Trophoblast cell (in vitro differentiated cells and primary cell): ENCODE data around the gene RNF25.

Experiments used
- DNase-seq, 2 donors: peaks; one replicate each; pipeline ENCODE4 v3.0.0-alpha.2; 2016
- H2AFZ ChIP-seq: 2 replicates; pipeline ENCODE4 v1.6.1; 2013; ENCODE audit warnings: low read length, moderate library complexity, mild to moderate bottlenecking; ENCODE audit not compliant: insufficient read depth, poor library complexity
- H2AK5ac ChIP-seq: 2 replicates; pipeline ENCODE4 v1.6.1; 2013; ENCODE audit warnings: mild to moderate bottlenecking, low read length
- H2BK120ac ChIP-seq: 2 replicates; pipeline ENCODE4 v1.6.1; 2013; ENCODE audit warnings: low read length, mild to moderate bottlenecking, moderate library complexity; ENCODE audit not compliant: insufficient read depth, poor library complexity
- H2BK12ac ChIP-seq: 2 replicates; pipeline ENCODE4 v1.6.1; 2013; ENCODE audit warnings: mild to moderate bottlenecking, low read length, moderate library complexity
- H2BK5ac ChIP-seq: 2 replicates; pipeline ENCODE4 v1.6.1; 2013; ENCODE audit warnings: low read length, low read depth, moderate library complexity, mild to moderate bottlenecking; ENCODE audit not compliant: poor library complexity
- H3K14ac ChIP-seq: 2 replicates; pipeline ENCODE4 v1.6.1; 2013; ENCODE audit warnings: mild to moderate bottlenecking, low read length
- H3K18ac ChIP-seq: 2 replicates; pipeline ENCODE4 v1.6.1; 2013; ENCODE audit warnings: mild to moderate bottlenecking, low read length
- H3K23ac ChIP-seq: 2 replicates; pipeline ENCODE4 v1.6.1; 2013; ENCODE audit warnings: low read length
- H3K27ac ChIP-seq: 2 replicates; pipeline ENCODE4 v1.5.1; 2013; ENCODE audit warnings: low read depth, mild to moderate bottlenecking, inconsistent platforms, low read length, moderate library complexity
- H3K27me3 ChIP-seq: 2 replicates; pipeline ENCODE4 v1.6.1; 2013; ENCODE audit warnings: inconsistent platforms, mild to moderate bottlenecking, low read length, moderate library complexity; ENCODE audit not compliant: insufficient read depth
- H3K36me3 ChIP-seq, 2 experiments: 1 replicate in 1 of 2; 2 replicates in 1 of 2; pipeline ENCODE4 v1.6.1; 2013; ENCODE audit warnings: low read length in 2 of 2, mild to moderate bottlenecking in 2 of 2, moderate library complexity in 1 of 2; ENCODE audit not compliant: insufficient read depth in 2 of 2, control insufficient read depth in 1 of 2
- H3K4ac ChIP-seq: 2 replicates; pipeline ENCODE4 v1.6.1; 2013; ENCODE audit warnings: low read depth, mild to moderate bottlenecking, low read length, moderate library complexity
- H3K4me1 ChIP-seq, 2 experiments: 1 replicate in 1 of 2; 2 replicates in 1 of 2; pipeline ENCODE4 v1.6.1; 2013; ENCODE audit warnings: low read length in 2 of 2, mild to moderate bottlenecking in 2 of 2, moderate library complexity in 1 of 2; ENCODE audit not compliant: insufficient read depth in 2 of 2, control insufficient read depth in 1 of 2
- H3K4me2 ChIP-seq: 2 replicates; pipeline ENCODE4 v1.6.1; 2013; ENCODE audit warnings: inconsistent platforms, mild to moderate bottlenecking, low read length, moderate library complexity
- H3K4me3 ChIP-seq: 2 replicates; pipeline ENCODE4 v1.5.1; 2013; ENCODE audit warnings: mild to moderate bottlenecking, low read depth, low read length, inconsistent platforms
- H3K79me1 ChIP-seq: one replicate; pipeline ENCODE4 v1.6.1; 2013; ENCODE audit warnings: low read length
- H3K79me2 ChIP-seq: 2 replicates; pipeline ENCODE4 v1.6.1; 2013; ENCODE audit warnings: low read length, mild to moderate bottlenecking; ENCODE audit not compliant: control insufficient read depth, insufficient read depth, poor library complexity
- H3K9ac ChIP-seq: 2 replicates; pipeline ENCODE4 v1.6.1; 2013; ENCODE audit warnings: mild to moderate bottlenecking, low read length
- H3K9me3 ChIP-seq: 2 replicates; pipeline ENCODE4 v1.6.1; 2013; ENCODE audit warnings: low read depth, mild to moderate bottlenecking, control low read depth, inconsistent platforms, low read length; ENCODE audit not compliant: insufficient read depth
- H4K12ac ChIP-seq: 2 replicates; pipeline ENCODE4 v1.6.1; 2013; ENCODE audit warnings: low read depth, mild to moderate bottlenecking, low read length, moderate library complexity
- H4K8ac ChIP-seq: 2 replicates; pipeline ENCODE4 v1.6.1; 2013; ENCODE audit warnings: low read depth, mild to moderate bottlenecking, low read length, moderate library complexity
- H4K91ac ChIP-seq: one replicate; pipeline ENCODE4 v1.6.1; 2013; ENCODE audit warnings: low read depth, mild to moderate bottlenecking, low read length, moderate library complexity
- WGBS: extraction: QIAGEN DNeasy Blood & Tissue Kit; methylation state at CpG from one replicate; pipeline ENCODE4 v1.1.7; 2013; ENCODE audit warnings: missing lambda C conversion rate; ENCODE audit not compliant: insufficient read length, insufficient coverage; ENCODE audit errors: extremely low coverage; 5-methylcytosine and 5-hydroxymethylcytosine counted together

Gene RNF25

GRCh38 chr2:218631837-218632236 is 40.0 kb downstream of the RNF25 start:
- H3K4ac ChIP-seq: no peak overlapping the region
- DNase-seq: no peak
- no peaks in the 10 kb centered on the region for H3K27me3 ChIP-seq
- no peak overlapping the region for H3K27ac ChIP-seq
- H2AK5ac ChIP-seq: no peak overlapping the region
- no peak overlapping the region for H3K14ac ChIP-seq
- H3K4me2 ChIP-seq: no peak overlapping the region
- no peaks in the 10 kb centered on the region for H3K79me1 ChIP-seq
- no peak overlapping the region for H4K12ac ChIP-seq
- H2BK5ac ChIP-seq: no peak overlapping the region
- H3K9ac ChIP-seq: no peak overlapping the region
- H3K4me1 ChIP-seq: no peaks in the 10 kb centered on the region
- no peak overlapping the region for H2BK12ac ChIP-seq
- no peaks in the 10 kb centered on the region for H3K79me2 ChIP-seq
- no peak overlapping the region for H3K23ac ChIP-seq
- H3K9me3 ChIP-seq: peaks cover 2% of the 10 kb centered on the region
- no CpG with 5 or more reads among the region's 4 CpGs for WGBS
- H4K8ac ChIP-seq: no peak overlapping the region
- no peak overlapping the region for H3K4me3 ChIP-seq
- H3K18ac ChIP-seq: no peak overlapping the region
- peaks cover 14 to 26% of the 10 kb centered on the region in 2 experiments for H3K36me3 ChIP-seq
- no peak overlapping the region for H2BK120ac ChIP-seq
- no peak overlapping the region for H4K91ac ChIP-seq
- H2AFZ ChIP-seq: no peak overlapping the region

DNA sequence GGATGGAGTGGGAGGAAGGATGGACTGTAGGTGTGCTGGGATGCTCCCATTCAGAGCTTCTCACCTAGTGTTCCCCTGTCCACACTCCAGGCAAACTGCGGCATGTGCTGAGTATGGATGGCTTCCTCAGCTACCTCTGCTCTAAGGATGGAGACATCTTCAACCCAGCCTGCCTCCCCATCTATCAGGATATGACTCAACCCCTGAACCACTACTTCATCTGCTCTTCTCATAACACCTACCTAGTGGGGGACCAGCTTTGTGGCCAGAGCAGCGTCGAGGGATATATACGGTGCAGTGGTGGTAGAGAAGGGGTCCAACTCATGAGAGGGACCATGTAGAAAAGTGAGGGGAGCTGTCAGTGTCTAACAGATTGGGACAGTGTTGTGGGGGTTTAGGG is 43.9 kb downstream of the RNF25 start:
- Histone ChIP-seq H3K79me2 (no peaks in the 10 kb centered on the region), H3K14ac (no peak overlapping the region), H2BK120ac (no peak overlapping the region), H2BK12ac (no peak overlapping the region), H3K27ac (no peak overlapping the region), H4K12ac (no peak overlapping the region), H3K27me3 (no peaks in the 10 kb centered on the region), H2AK5ac (no peak overlapping the region), H3K4me2 (no peak overlapping the region), H2AFZ (no peak overlapping the region), H3K9ac (no peak overlapping the region), H3K4me3 (no peak overlapping the region), H3K36me3 (no peaks in the 10 kb centered on the region), H3K4me1 (no peaks in the 10 kb centered on the region), H4K91ac (no peak overlapping the region), H4K8ac (no peak overlapping the region), H3K18ac (no peak overlapping the region), H3K4ac (no peak overlapping the region), H3K9me3 (peaks cover 2% of the 10 kb centered on the region), H3K79me1 (no peaks in the 10 kb centered on the region), H2BK5ac (no peak overlapping the region), H3K23ac (no peak overlapping the region)
- DNase-seq: no peak
- no CpG with 5 or more reads among the region's 4 CpGs for whole genome bisulfite sequencing

- Histone ChIP-seq H2BK5ac (no peak overlapping the region), H3K79me1 (no peaks in the 10 kb centered on the region), H4K91ac (no peak overlapping the region), H3K36me3 (no peaks in the 10 kb centered on the region), H3K4ac (no peak overlapping the region), H2BK120ac (no peak overlapping the region), H4K12ac (no peak overlapping the region), H3K9ac (no peak overlapping the region), H3K27ac (no peak overlapping the region), H3K23ac (no peak overlapping the region), H3K79me2 (no peaks in the 10 kb centered on the region), H2BK12ac (no peak overlapping the region), H3K4me1 (no peaks in the 10 kb centered on the region), H2AFZ (no peak overlapping the region), H2AK5ac (no peak overlapping the region), H4K8ac (no peak overlapping the region), H3K18ac (no peak overlapping the region), H3K14ac (no peak overlapping the region), H3K4me2 (no peak overlapping the region), H3K9me3 (peaks cover 2% of the 10 kb centered on the region), H3K27me3 (no peaks in the 10 kb centered on the region), H3K4me3 (no peak overlapping the region)
- no CpG with 5 or more reads among the region's 4 CpGs for WGBS
- no peak for DNase-seq
These were observed 45.4 kb downstream of the RNF25 start for GRCh38 chr2:218626369-218626768.

DNA sequence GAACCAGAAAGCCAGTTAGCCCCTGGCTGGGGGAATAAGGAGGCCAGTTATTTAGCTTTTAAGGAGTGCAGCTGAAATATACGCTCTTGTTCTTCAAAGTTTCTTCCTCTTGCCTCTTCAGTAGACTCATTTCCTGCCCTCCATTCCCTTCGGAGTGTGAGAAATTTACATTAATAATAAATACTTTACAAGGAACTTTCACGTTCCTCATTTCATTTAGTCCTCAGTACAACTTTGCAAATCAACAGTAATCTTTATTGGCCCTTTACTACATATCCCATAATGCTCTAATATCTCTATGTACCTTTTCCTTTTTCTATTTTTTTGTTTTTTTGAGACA is 48.5 kb downstream of the RNF25 start:
- Histone ChIP-seq H3K14ac (no peak overlapping the region), H4K12ac (no peak overlapping the region), H3K27ac (no peak overlapping the region), H2BK120ac (no peak overlapping the region), H4K91ac (no peak overlapping the region), H3K4ac (no peak overlapping the region), H2AK5ac (no peak overlapping the region), H3K23ac (no peak overlapping the region), H3K79me2 (no peaks in the 10 kb centered on the region), H4K8ac (no peak overlapping the region), H2AFZ (no peak overlapping the region), H3K4me1 (no peaks in the 10 kb centered on the region), H3K27me3 (no peaks in the 10 kb centered on the region), H3K4me3 (no peak overlapping the region), H3K18ac (no peak overlapping the region), H3K9ac (no peak overlapping the region), H3K9me3 (peaks cover 2% of the 10 kb centered on the region), H3K36me3 (no peaks in the 10 kb centered on the region), H3K4me2 (no peak overlapping the region), H3K79me1 (no peaks in the 10 kb centered on the region), H2BK5ac (no peak overlapping the region), H2BK12ac (no peak overlapping the region)
- DNase-seq: no peak
- no CpG with 5 or more reads among the region's 3 CpGs for WGBS
